ENCODE data around the gene CEP295NL. TPM values are rescaled to one million over a fixed set of nuclear protein-coding genes. Genes with fewer than 3 reads are reported as not detected.

CEP295NL gene
- total and polyA plus RNA-seq, 9 donors: 0.25 to 8.0 (median 4.4) TPM

DNA sequence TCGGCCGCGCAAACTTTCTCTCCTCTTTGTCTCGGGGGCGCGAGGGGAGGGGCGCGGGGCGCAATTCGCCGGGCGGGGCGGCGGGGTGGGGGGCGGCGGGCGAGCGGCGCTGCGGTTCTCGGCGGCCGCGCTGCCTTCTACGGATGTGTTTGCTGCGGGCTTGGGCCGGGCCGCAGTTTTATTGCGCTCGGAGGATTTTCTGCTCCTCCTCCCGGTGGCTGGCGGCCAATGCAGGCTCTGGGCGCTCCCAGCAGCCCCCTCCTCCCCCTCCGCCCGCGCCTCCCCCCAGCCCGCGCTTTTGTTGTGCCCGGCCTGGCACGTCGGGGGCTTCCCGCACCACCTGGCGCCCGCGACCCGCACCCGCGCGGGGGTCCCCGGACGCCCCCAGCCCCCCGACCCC is 22.2 kb upstream of the CEP295NL start, which contains the start of gene TIMP2:
TIMP2 (minus strand) TSS at position 154 of the 400 bp plus-strand sequence. CDS start 299 bp downstream, outside the sequence.
- intact Hi-C loops (cut with DNase I): loop anchor here (2.0 to 10.0 kb wide), 3 partner anchors 42 to 50 kb away; partner anchors contain the start of gene LGALS3BP (in 2 of the 4)
- TF ChIP-seq, protein P1, sequence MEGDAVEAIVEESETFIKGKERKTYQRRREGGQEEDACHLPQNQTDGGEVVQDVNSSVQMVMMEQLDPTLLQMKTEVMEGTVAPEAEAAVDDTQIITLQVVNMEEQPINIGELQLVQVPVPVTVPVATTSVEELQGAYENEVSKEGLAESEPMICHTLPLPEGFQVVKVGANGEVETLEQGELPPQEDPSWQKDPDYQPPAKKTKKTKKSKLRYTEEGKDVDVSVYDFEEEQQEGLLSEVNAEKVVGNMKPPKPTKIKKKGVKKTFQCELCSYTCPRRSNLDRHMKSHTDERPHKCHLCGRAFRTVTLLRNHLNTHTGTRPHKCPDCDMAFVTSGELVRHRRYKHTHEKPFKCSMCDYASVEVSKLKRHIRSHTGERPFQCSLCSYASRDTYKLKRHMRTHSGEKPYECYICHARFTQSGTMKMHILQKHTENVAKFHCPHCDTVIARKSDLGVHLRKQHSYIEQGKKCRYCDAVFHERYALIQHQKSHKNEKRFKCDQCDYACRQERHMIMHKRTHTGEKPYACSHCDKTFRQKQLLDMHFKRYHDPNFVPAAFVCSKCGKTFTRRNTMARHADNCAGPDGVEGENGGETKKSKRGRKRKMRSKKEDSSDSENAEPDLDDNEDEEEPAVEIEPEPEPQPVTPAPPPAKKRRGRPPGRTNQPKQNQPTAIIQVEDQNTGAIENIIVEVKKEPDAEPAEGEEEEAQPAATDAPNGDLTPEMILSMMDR (IDR thresholded peaks at IDR 0.05): no peak
- TF ChIP-seq EP300 (IDR thresholded peaks at IDR 0.05) (no peak), POLR2A (IDR thresholded peaks at IDR 0.05) (no peak)
- peak; percentile 95 to 97 (median 95) for DNase-seq
- H3K9me3 ChIP-seq: no peaks in the 10 kb centered on the region
- no peaks in the 10 kb centered on the region for H3K27me3 ChIP-seq
- peak within 1 kb of the TSS; percentile 82 for H3K4me3 ChIP-seq
- peaks cover 31% of the 10 kb centered on the region for H3K4me1 ChIP-seq (ENCODE audit: insufficient read depth)
- H3K36me3 ChIP-seq: no peaks in the 10 kb centered on the region
- H3K27ac ChIP-seq: peak within 1 kb of the TSS; percentile 95 to 98
- WGBS, 3 donors: 0 to 1% (median 1%) methylated on average over 10 to 46 of the region's 52 CpGs

DNA sequence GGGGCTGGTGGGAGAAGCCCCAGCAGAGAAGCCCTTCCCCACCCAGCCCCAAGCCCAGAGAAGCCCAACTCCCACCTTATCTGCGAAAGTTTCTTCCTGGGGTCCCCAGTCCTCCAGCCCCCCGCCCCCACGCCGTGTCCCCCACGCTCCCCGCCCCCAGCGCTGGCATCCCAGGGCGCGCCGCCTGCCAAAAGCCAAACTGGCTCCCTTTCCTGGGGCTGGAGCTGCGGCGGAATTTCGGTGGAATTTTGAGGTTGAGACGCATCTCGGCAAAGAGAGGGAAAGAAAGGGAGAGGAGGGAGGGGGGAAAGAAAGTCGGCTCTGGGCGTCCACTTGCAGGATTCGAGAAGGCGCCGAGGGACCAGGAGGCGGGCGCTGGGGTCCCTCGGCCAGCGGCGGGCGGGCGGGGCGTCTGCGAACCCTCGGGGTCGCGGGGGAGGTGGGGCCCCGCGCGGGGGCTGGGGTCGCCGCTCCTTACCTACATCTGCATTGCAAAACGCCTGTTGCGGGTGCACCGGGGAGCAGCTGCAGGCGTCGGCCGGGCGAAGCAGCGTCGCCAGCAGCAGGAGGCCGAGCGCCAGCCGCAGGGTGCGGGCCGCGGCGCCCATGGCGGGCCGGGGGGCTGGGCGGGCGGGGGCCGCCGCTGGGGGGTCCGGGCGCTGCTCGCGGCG is 21.6 kb upstream of the CEP295NL start:
- DNase-seq: peak; percentile 45 to 77 (median 68)
- TF ChIP-seq, protein P1 (IDR thresholded peaks at IDR 0.05): no peak
- TF ChIP-seq EP300 (IDR thresholded peaks at IDR 0.05): no peak
- TF ChIP-seq POLR2A (IDR thresholded peaks at IDR 0.05): no peak
- WGBS, 3 donors: 0 to 1% (median 0%) methylated on average over 36 to 64 of the region's 64 CpGs
- H3K36me3 ChIP-seq: no peaks in the 10 kb centered on the region
- peak overlapping the region; percentile 82 for H3K4me3 ChIP-seq
- H3K4me1 ChIP-seq (ENCODE audit: insufficient read depth): peaks cover 35% of the 10 kb centered on the region
- H3K9me3 ChIP-seq: no peaks in the 10 kb centered on the region
- no peaks in the 10 kb centered on the region for H3K27me3 ChIP-seq
- H3K27ac ChIP-seq: peak overlapping the region; percentile 61 to 83
- intact Hi-C loops (cut with DNase I): loop anchor here (2.0 to 10.0 kb wide), 3 partner anchors 42 to 50 kb away; partner anchors contain the start of gene LGALS3BP (in 2 of the 4)

DNA sequence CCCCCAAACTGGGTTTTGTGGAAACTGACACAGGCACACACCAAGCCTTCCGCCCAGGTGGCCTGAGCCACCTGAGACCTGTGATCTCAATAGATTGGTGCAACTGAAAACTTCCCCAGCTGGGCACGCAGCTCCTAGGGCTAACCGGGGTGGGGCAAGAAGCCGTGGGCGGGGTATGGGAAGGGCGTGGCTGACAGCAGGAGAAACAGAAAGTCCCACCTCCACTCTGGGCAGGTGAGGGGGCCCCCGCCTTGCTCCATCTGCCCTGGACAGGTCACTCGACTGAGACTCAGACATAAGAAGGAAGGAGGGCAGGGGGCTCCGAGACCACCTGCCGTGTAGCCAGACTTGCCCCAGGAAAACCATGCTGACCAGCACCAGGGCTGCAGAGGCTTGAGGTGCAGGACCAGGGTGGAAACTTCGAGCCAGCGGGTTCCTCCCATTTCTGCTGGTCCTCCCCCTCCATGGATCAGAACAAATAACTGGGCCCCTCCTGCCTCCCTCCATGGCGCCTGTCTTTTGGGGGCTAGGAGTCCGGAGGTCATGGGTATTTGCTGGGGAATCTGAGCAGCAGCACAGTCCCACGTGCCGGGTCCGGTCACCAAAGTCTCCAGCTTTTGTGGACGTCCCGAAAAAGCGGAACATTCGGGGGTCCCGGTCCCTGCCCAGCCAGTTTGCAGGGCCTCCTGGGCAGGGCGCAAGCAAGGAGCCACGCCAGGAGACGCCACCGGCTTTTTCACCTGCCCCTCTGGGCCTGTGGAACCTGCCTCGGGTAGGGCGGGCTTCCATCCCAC is 20.9 kb upstream of the CEP295NL start:
- 3 to 4% (median 3%) methylated on average over 26 to 28 of the region's 28 CpGs for WGBS, 3 donors
- H3K4me3 ChIP-seq: peak overlapping the region; percentile 82
- H3K27ac ChIP-seq: peak overlapping the region; percentile 61 to 83
- intact Hi-C loops (cut with DNase I): loop anchor here in 3 of 4 donors (2.0 to 10.0 kb wide), 3 partner anchors 42 to 51 kb away; partner anchors contain the start of gene LGALS3BP (in 2 of the 3)
- peaks cover 40% of the 10 kb centered on the region for H3K4me1 ChIP-seq (ENCODE audit: insufficient read depth)
- DNase-seq: peak; percentile 47 to 70 (median 59)
- H3K36me3 ChIP-seq: no peaks in the 10 kb centered on the region
- H3K27me3 ChIP-seq: no peaks in the 10 kb centered on the region
- no peaks in the 10 kb centered on the region for H3K9me3 ChIP-seq
- TF ChIP-seq, protein P1 (IDR thresholded peaks at IDR 0.05): no peak
- TF ChIP-seq EP300 (IDR thresholded peaks at IDR 0.05) (no peak), POLR2A (IDR thresholded peaks at IDR 0.05) (no peak)

DNA sequence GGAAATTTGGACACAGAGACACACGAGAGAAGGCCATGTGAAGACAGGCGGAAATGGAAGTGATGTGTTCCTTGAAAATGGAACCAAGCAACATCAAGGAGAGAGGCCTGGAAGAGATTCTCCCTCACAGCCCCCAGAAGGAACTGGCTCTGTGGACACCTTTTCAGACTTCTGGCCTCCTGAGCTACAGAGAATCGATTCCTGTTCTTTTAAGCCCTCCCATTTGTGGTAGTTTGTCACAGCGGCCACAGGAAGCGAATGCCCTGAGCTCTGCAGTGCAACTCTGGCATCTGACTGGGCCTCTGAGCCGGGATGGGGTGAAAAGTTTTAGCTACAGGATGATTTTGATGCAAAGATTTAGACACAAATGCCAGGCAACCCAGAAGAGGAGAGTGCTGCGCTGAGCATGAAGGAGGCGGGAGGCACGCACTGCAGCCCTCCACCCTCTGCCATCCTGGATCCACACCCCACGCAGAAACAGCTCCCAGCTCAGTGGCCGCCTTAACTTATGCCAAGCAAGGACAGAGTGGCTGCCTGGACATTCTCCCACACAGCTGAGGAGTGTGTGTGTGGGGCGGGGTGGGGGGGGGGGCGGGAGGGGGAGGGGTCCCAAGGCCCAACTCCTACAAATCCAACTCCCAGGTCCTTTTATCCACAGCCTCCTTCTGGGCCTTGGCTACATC is 20.0 kb upstream of the CEP295NL start:
- Histone ChIP-seq H3K9me3 (no peaks in the 10 kb centered on the region), H3K4me1 (ENCODE audit: insufficient read depth) (peaks cover 44% of the 10 kb centered on the region), H3K27me3 (no peaks in the 10 kb centered on the region), H3K4me3 (peak overlapping the region; percentile 82), H3K27ac (peak overlapping the region; percentile 61 to 83), H3K36me3 (no peaks in the 10 kb centered on the region)
- peak in 1 of 5 donors; percentile 19 for DNase-seq
- intact Hi-C loops (cut with DNase I): loop anchor here in 3 of 4 donors (5.0 to 10.0 kb wide), 2 partner anchors 41 to 52 kb away; partner anchors contain the start of gene LGALS3BP (in 2 of the 3)
- TF ChIP-seq POLR2A (IDR thresholded peaks at IDR 0.05) (no peak), EP300 (IDR thresholded peaks at IDR 0.05) (no peak)
- TF ChIP-seq, protein P1 (IDR thresholded peaks at IDR 0.05): no peak
- WGBS, 3 donors: 23 to 42% (median 39%) methylated on average over 11 to 13 of the region's 13 CpGs
